HG02938 (cell line): ENCODE data around the gene DMRT1.
"Not testable (repeated sequence)": the region's sequence is repeated elsewhere in the genome, so short reads cannot be mapped to it uniquely, and the experiment has no call there.

Source experiments
- ATAC-seq: cut with Tn5 transposase; IDR thresholded peaks from one replicate; pipeline ENCODE4 v1.9.1; 2021; ENCODE audit warnings: mild to moderate bottlenecking, moderate library complexity; ENCODE audit not compliant: unreplicated experiment

DMRT1 gene

GRCh38 chr9:994005-994404 is 152.5 kb downstream of the DMRT1 start:
- ATAC-seq, result peak; percentile 78

DNA sequence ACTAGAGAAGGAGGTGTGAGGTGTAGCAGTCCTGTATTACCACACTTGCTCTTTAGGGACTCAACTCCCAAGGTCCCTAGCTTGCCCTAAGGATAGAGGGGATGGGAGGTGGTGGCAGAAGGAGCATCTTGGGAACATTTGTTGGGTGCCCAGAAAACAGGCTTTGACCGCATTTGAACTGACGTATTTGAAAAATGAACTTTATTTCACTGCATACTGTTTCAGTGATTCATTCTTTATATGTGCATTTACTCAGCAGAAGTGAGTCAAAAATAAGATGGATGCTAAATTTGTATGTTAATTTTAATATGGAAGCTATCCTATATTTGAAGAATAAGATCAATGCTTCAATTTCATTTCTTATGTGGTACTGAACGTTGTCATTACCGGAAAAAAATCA is 153.7 kb downstream of the DMRT1 start:
- ATAC-seq, result no peak

DNA sequence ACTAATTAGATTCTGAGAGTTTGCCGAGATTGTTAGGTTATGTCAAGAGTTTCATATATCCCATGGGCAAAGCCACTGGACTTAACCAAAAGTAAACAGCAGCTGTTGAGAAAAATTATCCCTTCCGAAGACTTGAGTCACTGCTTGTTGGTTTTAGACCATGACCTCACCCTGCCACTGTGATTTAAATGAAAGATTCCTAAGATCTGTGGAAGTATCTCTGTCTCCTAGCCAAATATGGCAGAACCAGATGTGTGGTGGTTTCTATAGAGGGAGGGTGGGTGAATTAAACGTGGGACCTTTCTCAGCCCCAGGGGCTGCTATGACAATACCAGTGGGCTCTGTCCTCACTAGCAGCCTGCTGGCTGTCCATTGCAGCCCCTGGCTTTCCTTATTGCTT is 154.3 kb downstream of the DMRT1 start:
- ATAC-seq, result no peak

DNA sequence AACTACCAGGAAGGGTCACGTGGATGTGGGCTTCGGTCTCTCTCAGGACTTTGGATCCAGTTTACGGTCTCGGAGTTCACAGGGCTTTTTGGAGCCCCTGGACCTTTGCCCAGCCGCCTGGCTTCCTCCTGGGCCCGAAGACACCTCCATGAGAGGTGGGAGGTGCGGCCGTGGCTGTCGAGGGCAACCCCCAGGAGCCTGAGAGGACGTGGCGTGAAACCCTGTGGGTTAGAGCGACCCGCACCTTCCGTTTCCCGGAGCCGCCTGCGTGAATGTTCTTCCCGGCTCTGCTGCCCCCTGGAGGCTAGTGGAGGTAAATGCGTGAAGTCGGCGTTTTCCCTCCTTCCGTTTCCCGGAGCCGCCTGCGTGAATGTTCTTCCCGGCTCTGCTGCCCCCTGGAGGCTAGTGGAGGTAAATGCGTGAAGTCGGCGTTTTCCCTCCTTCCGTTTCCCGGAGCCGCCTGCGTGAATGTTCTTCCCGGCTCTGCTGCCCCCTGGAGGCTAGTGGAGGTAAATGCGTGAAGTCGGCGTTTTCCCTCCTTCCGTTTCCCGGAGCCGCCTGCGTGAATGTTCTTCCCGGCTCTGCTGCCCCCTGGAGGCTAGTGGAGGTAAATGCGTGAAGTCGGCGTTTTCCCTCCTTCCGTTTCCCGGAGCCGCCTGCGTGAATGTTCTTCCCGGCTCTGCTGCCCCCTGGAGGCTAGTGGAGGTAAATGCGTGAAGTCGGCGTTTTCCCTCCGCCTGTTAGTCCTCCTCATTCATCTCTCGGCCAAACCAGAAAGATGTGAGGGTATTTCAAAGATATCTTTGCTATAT is 157.0 kb downstream of the DMRT1 start:
- not testable (repeated sequence) for ATAC-seq

GRCh38 chr9:1001838-1002237 is 160.3 kb downstream of the DMRT1 start:
- ATAC-seq, result no peak

DNA sequence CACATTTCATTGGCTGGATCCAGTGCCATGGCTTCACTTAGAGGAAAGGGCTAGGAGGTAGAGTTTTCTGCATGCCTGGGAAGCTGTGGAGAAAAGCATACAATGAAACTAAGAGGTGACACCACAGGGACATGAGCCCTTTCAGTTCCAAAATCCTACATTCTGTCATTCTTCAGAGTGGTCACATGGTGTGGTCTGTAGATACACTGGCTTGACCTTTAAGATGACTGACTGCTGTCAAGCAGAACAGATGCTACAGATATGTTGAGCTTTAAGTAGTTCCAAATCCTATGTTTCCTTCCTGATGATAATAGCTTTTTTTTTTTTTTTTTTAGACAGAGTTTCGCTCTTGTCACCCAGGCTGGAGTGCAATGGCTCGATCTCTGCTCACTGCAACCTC is 161.2 kb downstream of the DMRT1 start:
- ATAC-seq, result no peak

- peak; percentile 45 for ATAC-seq
These were observed 163.7 kb downstream of the DMRT1 start for GRCh38 chr9:1005043-1005667.

DNA sequence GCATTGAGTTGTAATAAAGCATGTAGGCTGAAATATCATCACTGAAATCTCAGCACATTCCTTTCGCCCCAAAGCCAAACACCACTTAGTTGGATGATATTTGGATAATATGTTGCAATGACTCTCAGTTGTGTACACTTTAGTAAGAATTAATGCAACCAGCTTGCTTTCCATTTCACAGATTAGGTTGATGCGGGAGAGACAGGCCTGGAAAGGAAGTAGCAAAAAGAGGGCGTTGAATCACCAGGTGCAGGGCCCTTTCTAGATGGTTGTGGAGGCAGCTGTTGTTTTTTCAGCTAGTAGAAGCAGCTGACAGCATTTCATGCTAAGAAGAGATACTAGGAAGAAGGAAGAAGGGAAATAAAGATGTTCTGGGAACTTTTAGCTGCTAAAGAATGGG is 165.8 kb downstream of the DMRT1 start:
- no peak for ATAC-seq

DNA sequence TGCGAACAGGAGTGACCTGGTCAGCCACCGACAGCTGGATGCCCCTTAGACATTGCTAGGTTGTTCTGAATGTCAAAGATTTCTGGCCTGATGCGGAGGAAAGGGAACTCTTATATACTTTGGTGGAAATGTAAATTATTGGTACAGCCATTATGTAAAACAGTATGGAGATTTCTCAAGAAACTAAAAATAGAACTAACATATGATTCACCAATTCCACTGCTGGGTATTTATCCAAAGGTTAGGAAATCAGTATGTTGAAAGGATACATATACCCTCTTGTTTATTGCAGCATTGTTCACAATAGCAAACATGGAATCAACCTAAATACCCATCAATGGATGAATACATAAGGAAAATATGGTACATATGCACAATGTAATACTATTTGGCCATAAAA is 166.7 kb downstream of the DMRT1 start:
- no peak for ATAC-seq

DNA sequence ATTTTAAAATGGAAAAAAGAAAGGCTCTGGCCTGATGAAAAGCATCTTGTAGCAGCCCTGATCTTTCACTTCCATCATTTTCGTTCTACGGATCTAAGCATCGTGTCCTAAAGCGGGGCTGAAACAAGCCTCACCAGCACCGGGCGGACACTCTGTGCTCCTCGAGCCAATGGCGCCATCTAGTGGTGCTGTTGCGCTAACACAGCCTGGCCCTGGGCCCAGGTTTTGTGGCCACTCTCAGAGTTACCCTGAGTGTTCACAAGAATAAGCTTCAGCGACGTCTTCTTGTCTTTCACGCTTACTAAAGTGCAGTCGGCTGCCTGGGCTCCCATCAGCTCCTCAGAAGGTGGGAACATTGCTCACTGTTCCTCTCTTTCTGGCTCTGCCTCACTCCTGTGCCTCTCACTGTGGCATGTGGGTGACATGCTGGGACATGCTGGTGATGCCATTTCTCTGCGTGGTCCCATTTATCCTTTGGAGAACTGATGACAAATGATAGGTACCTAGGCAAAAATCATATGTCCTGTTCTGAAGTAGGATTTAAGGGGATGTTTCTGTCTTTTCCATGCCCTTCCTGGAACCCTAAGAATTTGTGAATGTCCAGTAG is 167.7 kb downstream of the DMRT1 start:
- peak; percentile 94 for ATAC-seq

DNA sequence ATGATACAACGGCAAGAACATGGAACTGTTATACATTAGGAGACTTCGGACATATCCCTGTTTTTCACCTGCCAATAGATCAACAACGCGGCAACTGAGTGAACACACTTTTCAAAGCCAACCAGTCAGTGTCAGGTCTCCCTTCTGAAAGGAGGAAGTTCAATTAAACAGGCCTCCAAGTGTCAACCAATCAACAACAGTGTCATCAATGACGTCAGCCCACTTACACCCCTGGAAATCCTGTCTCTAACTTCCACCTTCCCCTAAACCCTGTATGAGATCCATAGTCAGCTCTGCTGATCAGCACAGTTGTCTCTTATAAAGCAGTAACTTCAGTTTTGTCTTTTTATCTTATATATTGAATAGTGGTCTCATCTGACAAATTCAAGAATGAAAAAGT is 171.5 kb downstream of the DMRT1 start:
- no peak for ATAC-seq

- no peak for ATAC-seq
These were observed 172.7 kb downstream of the DMRT1 start for GRCh38 chr9:1014225-1014624.

DNA sequence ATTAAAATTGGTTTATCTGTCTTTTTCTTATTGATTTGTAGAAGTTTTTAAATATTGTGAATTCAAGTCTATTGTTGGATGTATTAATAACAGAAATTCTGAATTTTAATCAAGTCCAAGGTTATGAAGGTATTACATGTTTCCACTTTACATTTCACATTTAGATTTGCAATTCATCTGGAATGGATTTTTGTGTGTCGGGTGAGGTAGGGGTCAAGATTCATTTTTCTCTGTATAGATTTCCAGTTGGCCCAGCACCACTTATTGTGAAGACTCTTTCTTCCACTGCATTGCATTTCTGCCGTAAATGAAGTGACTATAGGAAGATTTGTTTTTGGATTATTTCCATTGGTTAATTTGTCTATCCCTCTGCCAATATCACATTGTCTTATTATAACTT is 173.1 kb downstream of the DMRT1 start:
- ATAC-seq, result no peak

GRCh38 chr9:1018121-1018520 is 176.6 kb downstream of the DMRT1 start:
- ATAC-seq, result no peak
